SK-N-SH treated with all-trans-retinoic acid at 6 μM for 48 hours (cell line): ENCODE measurements around the gene MYH8.

ENCODE experiments used
- ATAC-seq: fragments of 200-7000 bp; cut with Tn5 transposase; 3 replicates; pipeline ENCODE4 v1.9.1; 2020; ENCODE audit warnings: mild to moderate bottlenecking, moderate library complexity
- ARNTL ChIP-seq: fragments of 450-650 bp; formaldehyde crosslinking; IDR thresholded peaks from 2 replicates; pipeline ENCODE4 v1.5.0; 2020; ENCODE audit warnings: low read depth, mild to moderate bottlenecking, moderate library complexity, borderline replicate concordance
- BACH2 ChIP-seq: fragments of 250-450 bp; sonication (Bioruptor Pico); IDR thresholded peaks from 2 replicates; pipeline ENCODE4 v1.9.0; 2021; ENCODE audit warnings: mild to moderate bottlenecking, borderline replicate concordance
- CREB5 ChIP-seq: fragments of 250-450 bp; sonication (Bioruptor Pico); IDR thresholded peaks from 2 replicates; pipeline ENCODE4 v1.5.1; 2020; ENCODE audit warnings: low read depth, mild to moderate bottlenecking, moderate library complexity
- CSDC2 ChIP-seq: fragments of 250-450 bp; sonication (Bioruptor Pico); IDR thresholded peaks from 2 replicates; pipeline ENCODE4 v1.5.0; 2020; ENCODE audit warnings: mild to moderate bottlenecking, moderate library complexity
- CSRNP3 ChIP-seq: fragments of 250-450 bp; sonication (Bioruptor Pico); IDR thresholded peaks from 2 replicates; pipeline ENCODE4 v1.5.1; 2021; ENCODE audit warnings: mild to moderate bottlenecking, moderate library complexity
- ESRRG ChIP-seq: fragments of 250-450 bp; sonication (Bioruptor Pico); IDR thresholded peaks from 2 replicates; pipeline ENCODE4 v1.6.1; 2021; ENCODE audit warnings: mild to moderate bottlenecking
- GLIS3 ChIP-seq: fragments of 250-450 bp; sonication (Bioruptor Pico); IDR thresholded peaks from 2 replicates; pipeline ENCODE4 v1.5.0; 2020; ENCODE audit warnings: mild to moderate bottlenecking, moderate library complexity
- ISL1 ChIP-seq: fragments of 250-450 bp; sonication (Bioruptor Pico); IDR thresholded peaks from 2 replicates; pipeline ENCODE4 v2.1.2; 2022; ENCODE audit warnings: mild to moderate bottlenecking, moderate library complexity
- OSR1 ChIP-seq: fragments of 250-450 bp; sonication (Bioruptor Pico); IDR thresholded peaks from 2 replicates; pipeline ENCODE4 v1.8.0; 2022; ENCODE audit warnings: moderate library complexity, mild to moderate bottlenecking, inconsistent platforms
- PATZ1 ChIP-seq: fragments of 250-450 bp; sonication (Bioruptor Pico); IDR thresholded peaks from 2 replicates; pipeline ENCODE4 v1.8.0; 2020; ENCODE audit warnings: mild to moderate bottlenecking, moderate library complexity, borderline replicate concordance
- PPARA ChIP-seq: fragments of 250-450 bp; sonication (Bioruptor Pico); IDR thresholded peaks from 2 replicates; pipeline ENCODE4 v1.5.0; 2020; ENCODE audit warnings: mild to moderate bottlenecking, borderline replicate concordance
- RARB ChIP-seq: fragments of 250-450 bp; sonication (Bioruptor Pico); IDR thresholded peaks from 2 replicates; pipeline ENCODE4 v1.8.0; 2021; ENCODE audit warnings: mild to moderate bottlenecking, moderate library complexity
- SNAI2 ChIP-seq: fragments of 250-450 bp; sonication (Bioruptor Pico); IDR thresholded peaks from 2 replicates; pipeline ENCODE4 v1.5.0; 2020; ENCODE audit warnings: mild to moderate bottlenecking, moderate library complexity
- TCF4 ChIP-seq: fragments of 250-450 bp; sonication (Bioruptor Pico); IDR thresholded peaks from 2 replicates; pipeline ENCODE4 v1.8.0; 2021; ENCODE audit warnings: mild to moderate bottlenecking, moderate library complexity, borderline replicate concordance
- TSHZ2 ChIP-seq: fragments of 250-450 bp; sonication (Bioruptor Pico); IDR thresholded peaks from 2 replicates; pipeline ENCODE4 v1.5.0; 2020; ENCODE audit warnings: mild to moderate bottlenecking, moderate library complexity
- ZFP3 ChIP-seq: fragments of 250-450 bp; sonication (Bioruptor Pico); IDR thresholded peaks from 2 replicates; pipeline ENCODE4 v1.5.0; 2020; ENCODE audit warnings: mild to moderate bottlenecking, moderate library complexity
- ZFP30 ChIP-seq: fragments of 450-650 bp; formaldehyde crosslinking; IDR thresholded peaks from 2 replicates; pipeline ENCODE4 v1.5.0; 2022; ENCODE audit warnings: mild to moderate bottlenecking, moderate library complexity
- ZNF565 ChIP-seq: fragments of 450-650 bp; formaldehyde crosslinking; conservative IDR thresholded peaks from 2 replicates; pipeline ENCODE4 v1.5.0; 2020; ENCODE audit warnings: low read depth, mild to moderate bottlenecking, moderate library complexity
- ZNF70 ChIP-seq: fragments of 450-650 bp; formaldehyde crosslinking; IDR thresholded peaks from 2 replicates; pipeline ENCODE4 v1.5.0; 2020; ENCODE audit warnings: mild to moderate bottlenecking, moderate library complexity
- ZNF8 ChIP-seq: fragments of 450-650 bp; formaldehyde crosslinking; IDR thresholded peaks from 2 replicates; pipeline ENCODE4 v1.5.0; 2020; ENCODE audit warnings: mild to moderate bottlenecking, moderate library complexity

The MYH8 gene

GRCh38 chr17:10420811-10421210, 939 bp downstream of the MYH8 start:
- ATAC-seq = no peak
- TF ChIP-seq ZNF70 (CRISPR knock-in tag) (no peak), ISL1 (CRISPR knock-in tag) (no peak), ZNF8 (CRISPR knock-in tag) (no peak), TSHZ2 (CRISPR knock-in tag) (no peak), CREB5 (no peak), PPARA (CRISPR knock-in tag) (no peak), PATZ1 (CRISPR knock-in tag) (no peak), CSDC2 (CRISPR knock-in tag) (no peak), SNAI2 (CRISPR knock-in tag) (no peak), ZFP30 (CRISPR knock-in tag) (no peak), TCF4 (no peak), ARNTL (CRISPR knock-in tag) (no peak), RARB (CRISPR knock-in tag) (no peak), ZNF565 (CRISPR knock-in tag) (no peak), ESRRG (CRISPR knock-in tag) (no peak), GLIS3 (CRISPR knock-in tag) (no peak)

- no peak for TF ChIP-seq CSDC2 (CRISPR knock-in tag)
- TF ChIP-seq ARNTL (CRISPR knock-in tag) = no peak
- TF ChIP-seq ISL1 (CRISPR knock-in tag) = no peak
- TF ChIP-seq OSR1 (CRISPR knock-in tag) = no peak
- no peak for TF ChIP-seq SNAI2 (CRISPR knock-in tag)
- TF ChIP-seq ZNF8 (CRISPR knock-in tag) = no peak
- no peak for TF ChIP-seq BACH2 (CRISPR knock-in tag)
- no peak for TF ChIP-seq PATZ1 (CRISPR knock-in tag)
- no peak for TF ChIP-seq PPARA (CRISPR knock-in tag)
- TF ChIP-seq ZNF565 (CRISPR knock-in tag) = no peak
- TF ChIP-seq ESRRG (CRISPR knock-in tag) = no peak
- no peak for TF ChIP-seq CSRNP3
- no peak for TF ChIP-seq TSHZ2 (CRISPR knock-in tag)
- no peak for TF ChIP-seq ZFP3
- TF ChIP-seq RARB (CRISPR knock-in tag) = no peak
- ATAC-seq = no peak
Observed at GRCh38 chr17:10417431-10417830, 4.3 kb downstream of the MYH8 start.
